GM23338 (cell line): ENCODE data around the gene ZDHHC11B.
"Not testable (repeated sequence)": the region's sequence is repeated elsewhere in the genome, so short reads cannot be mapped to it uniquely, and the experiment has no call there.

ENCODE experiments used
- CREB1 ChIP-seq: fragments of 250-450 bp; sonication (Bioruptor Pico); IDR thresholded peaks from 2 replicates; pipeline ENCODE4 v1.5.0; 2020; ENCODE audit warnings: low read depth, mild to moderate bottlenecking, moderate library complexity
- CTCF ChIP-seq, 2 experiments: fragments of 200-600 bp in 1 of 2; sonication (generic) in 1 of 2; conservative IDR thresholded peaks; 2 replicates each; pipeline versions ENCODE4 v1.5.1 to v1.6.1; 2016 to 2017; ENCODE audit warnings: antibody characterized with exemption in 2 of 2, low read depth in 2 of 2, mild to moderate bottlenecking in 2 of 2, moderate library complexity in 1 of 2
- ETS1 ChIP-seq: IDR thresholded peaks from 2 replicates; pipeline ENCODE4 v1.6.1; 2016; ENCODE audit warnings: antibody characterized with exemption
- EZH2 ChIP-seq: fragments of 200-600 bp; sonication (generic); IDR thresholded peaks from one replicate; pipeline ENCODE4 v1.8.0; 2017; ENCODE audit warnings: antibody characterized with exemption, mild to moderate bottlenecking, low read depth; ENCODE audit not compliant: unreplicated experiment
- EZH2phosphoT487 ChIP-seq: fragments of 200-600 bp; sonication (generic); IDR thresholded peaks from one replicate; pipeline ENCODE4 v1.8.1; 2018; ENCODE audit warnings: antibody characterized with exemption; ENCODE audit not compliant: unreplicated experiment
- JUNB ChIP-seq: IDR thresholded peaks from one replicate; pipeline ENCODE4 v1.6.1; 2016; ENCODE audit warnings: antibody characterized with exemption; ENCODE audit not compliant: unreplicated experiment
- NANOG ChIP-seq: IDR thresholded peaks from 2 replicates; pipeline ENCODE4 v1.6.1; 2016; ENCODE audit warnings: antibody characterized with exemption, borderline replicate concordance
- POLR2AphosphoS5 ChIP-seq: IDR thresholded peaks from 2 replicates; pipeline ENCODE4 v1.6.1; 2016; ENCODE audit warnings: antibody characterized with exemption, low read depth
- REST ChIP-seq: IDR thresholded peaks from one replicate; pipeline ENCODE4 v1.6.1; 2018; ENCODE audit warnings: antibody characterized with exemption; ENCODE audit not compliant: unreplicated experiment
- STAT1 ChIP-seq: IDR thresholded peaks from one replicate; pipeline ENCODE4 v1.6.1; 2016; ENCODE audit warnings: antibody characterized with exemption; ENCODE audit not compliant: unreplicated experiment
- ZNF114 ChIP-seq: fragments of 250-450 bp; sonication (Bioruptor Pico); IDR thresholded peaks from 2 replicates; pipeline ENCODE4 v1.5.0; 2020; ENCODE audit warnings: mild to moderate bottlenecking, moderate library complexity
- ZNF331 ChIP-seq: fragments of 250-450 bp; sonication (Bioruptor Pico); IDR thresholded peaks from 2 replicates; pipeline ENCODE4 v1.5.0; 2020; ENCODE audit warnings: low read depth, mild to moderate bottlenecking, moderate library complexity
- ZNF462 ChIP-seq: fragments of 250-450 bp; sonication (Bioruptor Pico); IDR thresholded peaks from 2 replicates; pipeline ENCODE4 v1.5.0; 2020; ENCODE audit warnings: mild to moderate bottlenecking, moderate library complexity

- TF ChIP-seq ZNF331 (CRISPR knock-in tag); CTCF (conservative IDR thresholded peaks at IDR 0.05; ENCODE audit: low read depth in 2 of 2); CREB1 (CRISPR knock-in tag); POLR2AphosphoS5; JUNB; EZH2; NANOG; EZH2phosphoT487; ETS1; REST; STAT1; ZNF462; ZNF114 (CRISPR knock-in tag): not testable (repeated sequence)
These were observed 29.0 kb upstream of the ZDHHC11B start for GRCh38 chr5:813575-813974.
